GM19025 (cell line): ENCODE data around the gene SIPA1L3.
"Not testable (repeated sequence)": the region's sequence is repeated elsewhere in the genome, so short reads cannot be mapped to it uniquely, and the experiment has no call there.

Experiments
- ATAC-seq: cut with Tn5 transposase; IDR thresholded peaks from one replicate; pipeline ENCODE4 v1.9.1; 2021; ENCODE audit warnings: mild to moderate bottlenecking, low read depth, moderate library complexity; ENCODE audit not compliant: unreplicated experiment

The SIPA1L3 gene

GRCh38 chr19:37906869-37907734 is at the start of gene SIPA1L3:
TSS of gene SIPA1L3 (plus strand) at chr19:37907208. CDS start at chr19:38081566, 174,358 bp downstream.
- ATAC-seq: peak; percentile 80

DNA sequence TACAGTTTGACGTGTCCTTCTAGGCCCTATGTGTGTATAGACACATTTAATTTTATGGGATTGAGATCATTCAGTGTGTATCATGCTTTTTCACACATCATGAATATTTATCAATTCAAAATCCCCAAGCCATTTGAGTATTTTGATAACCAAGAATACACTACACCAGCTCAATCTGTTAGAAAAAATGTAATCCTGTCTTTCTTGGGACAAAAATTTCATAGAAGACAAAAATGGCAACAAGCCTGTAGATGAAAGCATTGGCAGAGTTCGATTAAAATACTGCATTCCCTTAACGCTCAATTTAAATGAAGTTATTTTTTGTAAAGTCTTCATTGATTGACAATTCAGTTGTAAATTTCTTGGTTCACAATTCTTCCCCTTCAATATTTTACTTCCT is 42.5 kb upstream of the SIPA1L3 start:
- no peak for ATAC-seq

- not testable (repeated sequence) for ATAC-seq
These were observed 41.1 kb upstream of the SIPA1L3 start for GRCh38 chr19:37865930-37866329.

DNA sequence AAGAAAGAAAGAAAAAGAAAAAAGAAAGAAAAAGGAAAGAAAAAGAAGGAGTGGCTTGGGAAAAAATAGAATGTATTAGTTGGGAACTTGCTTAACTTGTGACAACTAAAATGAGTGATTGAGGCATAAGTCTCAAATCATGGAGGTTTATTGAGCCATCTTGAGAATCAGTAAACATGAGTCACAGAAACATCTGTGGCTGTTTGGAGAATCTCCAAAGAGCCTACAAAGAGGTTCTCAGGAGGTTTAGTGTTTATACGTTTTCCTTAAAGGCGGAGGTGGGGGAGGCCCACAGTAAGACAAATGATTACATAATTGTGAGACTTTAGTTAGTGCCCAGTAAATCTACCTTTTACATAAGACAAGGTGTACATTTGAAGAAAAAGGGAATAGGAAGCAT is 39.2 kb upstream of the SIPA1L3 start:
- no peak for ATAC-seq

GRCh38 chr19:37869766-37870340 is 37.2 kb upstream of the SIPA1L3 start:
- ATAC-seq: no peak

DNA sequence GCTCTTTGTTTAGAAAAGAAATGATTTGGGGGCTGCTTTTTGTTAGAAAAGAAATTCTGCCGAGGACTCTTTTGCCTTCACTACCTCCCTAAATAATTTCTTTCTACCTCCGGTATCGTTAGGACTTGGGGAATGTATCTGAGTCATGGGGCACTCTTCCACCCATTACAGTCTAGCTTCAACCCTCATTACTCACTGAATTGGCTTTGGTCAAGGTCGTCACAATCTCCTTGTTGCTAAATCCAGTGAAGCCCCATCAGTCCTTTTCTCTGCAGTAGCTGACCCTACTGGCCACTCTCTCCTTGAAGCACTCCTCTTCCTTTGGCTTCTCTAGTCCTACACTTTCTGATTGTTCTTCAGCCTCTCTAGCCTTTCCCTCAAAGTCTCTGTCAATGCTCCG is 34.6 kb upstream of the SIPA1L3 start:
- ATAC-seq: no peak

DNA sequence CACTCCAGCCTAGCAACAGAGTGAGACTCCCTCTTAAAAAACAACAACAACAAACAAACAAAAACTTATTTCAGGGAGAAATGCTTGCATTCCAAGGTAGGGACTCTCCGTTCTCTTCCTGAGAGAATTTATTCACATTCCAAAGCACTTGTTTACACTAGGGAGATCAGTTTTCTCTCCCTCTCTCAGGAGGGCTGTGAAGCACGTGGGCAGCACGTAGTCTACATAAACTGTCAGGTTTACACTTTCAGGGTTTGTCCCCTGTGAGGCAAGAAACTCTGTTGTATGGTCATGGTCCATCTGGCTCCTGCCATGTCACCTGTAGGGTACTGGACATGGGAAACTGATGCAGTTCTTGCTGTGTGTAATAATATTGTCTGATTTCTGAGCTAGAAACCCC is 32.2 kb upstream of the SIPA1L3 start:
- no peak for ATAC-seq

- no peak for ATAC-seq
These were observed 31.0 kb upstream of the SIPA1L3 start for GRCh38 chr19:37876032-37876431.

GRCh38 chr19:37877147-37877546 is 29.9 kb upstream of the SIPA1L3 start:
- ATAC-seq: no peak

GRCh38 chr19:37885392-37885791 is 21.6 kb upstream of the SIPA1L3 start:
- ATAC-seq: no peak

- ATAC-seq: no peak
These were observed 20.4 kb upstream of the SIPA1L3 start for GRCh38 chr19:37886571-37886970.

DNA sequence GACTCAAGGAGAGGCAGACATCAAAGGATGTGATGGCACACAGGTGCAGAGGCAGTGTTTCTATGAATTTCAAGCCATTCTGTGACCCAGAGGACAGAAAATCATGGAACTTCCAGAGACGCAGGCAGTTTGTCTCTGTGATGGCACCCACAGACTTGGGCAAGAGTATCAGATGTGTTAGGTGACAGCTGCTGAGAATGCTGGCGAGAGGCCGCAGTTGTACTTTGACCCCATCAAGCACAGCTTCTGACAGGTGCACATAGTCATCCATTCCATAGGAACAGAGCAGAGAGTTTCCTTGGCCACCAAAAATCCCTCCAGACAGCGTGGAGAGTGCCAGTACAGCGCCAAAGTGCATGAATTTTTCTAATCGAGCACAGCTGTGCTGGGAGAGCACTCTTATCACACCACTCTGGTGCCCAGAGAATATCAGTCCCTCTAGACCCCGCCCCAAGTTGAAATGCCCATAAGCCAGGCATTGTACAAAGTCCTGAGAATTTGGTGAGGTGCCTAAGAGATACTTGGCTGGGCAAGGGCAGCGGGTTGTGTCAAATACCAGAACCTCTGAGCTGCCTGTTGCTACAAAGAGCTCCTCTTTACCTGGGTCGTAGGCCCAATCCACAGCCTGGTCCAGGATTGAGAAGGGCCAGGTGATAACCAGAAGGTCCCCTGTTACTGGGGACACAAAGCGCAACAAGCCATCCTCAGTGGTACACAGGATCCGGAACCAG is 13.0 kb upstream of the SIPA1L3 start:
- ATAC-seq: no peak

DNA sequence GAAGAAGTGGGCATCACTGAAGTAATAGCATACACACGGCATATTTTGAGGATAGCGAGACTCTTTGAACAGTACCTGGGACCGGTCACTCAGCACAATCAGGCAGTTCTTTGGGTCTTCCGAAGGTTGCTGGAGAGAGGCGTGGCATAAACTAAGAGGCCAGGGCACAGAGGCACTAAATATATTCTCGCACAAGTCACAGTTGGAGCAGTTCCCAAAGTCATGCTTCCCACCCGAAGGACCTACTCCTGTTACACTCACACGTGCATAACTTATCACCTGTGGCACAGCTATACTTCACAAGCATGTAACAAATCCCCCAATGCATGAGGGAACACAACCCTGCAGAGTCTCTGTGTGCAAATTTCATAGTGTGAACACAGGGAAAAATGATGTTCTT is 10.8 kb upstream of the SIPA1L3 start:
- ATAC-seq: no peak

- no peak for ATAC-seq
These were observed 7.6 kb upstream of the SIPA1L3 start for GRCh38 chr19:37899453-37899852.

DNA sequence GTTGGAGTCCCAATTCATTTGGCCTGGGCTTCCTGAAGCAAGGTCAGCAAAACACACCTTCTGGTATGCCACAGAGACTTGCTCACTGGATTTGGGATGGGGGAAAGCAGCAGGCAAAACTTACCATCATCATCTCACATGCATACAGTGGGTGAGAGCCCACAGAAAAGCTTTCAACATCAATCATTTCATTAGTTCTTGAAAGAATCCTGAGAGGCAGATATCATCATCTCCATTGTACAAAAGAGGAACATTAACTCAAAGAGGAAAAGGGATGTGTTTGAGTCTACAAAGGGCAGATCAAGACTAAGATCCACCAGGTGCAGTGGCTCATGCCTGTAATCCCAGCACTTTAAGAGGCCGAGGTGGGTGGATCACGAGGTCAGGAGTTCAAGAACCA is 7.0 kb upstream of the SIPA1L3 start:
- ATAC-seq: no peak

GRCh38 chr19:37902668-37903067 is 4.3 kb upstream of the SIPA1L3 start:
- no peak for ATAC-seq

GRCh38 chr19:37903096-37903495 is 3.9 kb upstream of the SIPA1L3 start:
- ATAC-seq: no peak

DNA sequence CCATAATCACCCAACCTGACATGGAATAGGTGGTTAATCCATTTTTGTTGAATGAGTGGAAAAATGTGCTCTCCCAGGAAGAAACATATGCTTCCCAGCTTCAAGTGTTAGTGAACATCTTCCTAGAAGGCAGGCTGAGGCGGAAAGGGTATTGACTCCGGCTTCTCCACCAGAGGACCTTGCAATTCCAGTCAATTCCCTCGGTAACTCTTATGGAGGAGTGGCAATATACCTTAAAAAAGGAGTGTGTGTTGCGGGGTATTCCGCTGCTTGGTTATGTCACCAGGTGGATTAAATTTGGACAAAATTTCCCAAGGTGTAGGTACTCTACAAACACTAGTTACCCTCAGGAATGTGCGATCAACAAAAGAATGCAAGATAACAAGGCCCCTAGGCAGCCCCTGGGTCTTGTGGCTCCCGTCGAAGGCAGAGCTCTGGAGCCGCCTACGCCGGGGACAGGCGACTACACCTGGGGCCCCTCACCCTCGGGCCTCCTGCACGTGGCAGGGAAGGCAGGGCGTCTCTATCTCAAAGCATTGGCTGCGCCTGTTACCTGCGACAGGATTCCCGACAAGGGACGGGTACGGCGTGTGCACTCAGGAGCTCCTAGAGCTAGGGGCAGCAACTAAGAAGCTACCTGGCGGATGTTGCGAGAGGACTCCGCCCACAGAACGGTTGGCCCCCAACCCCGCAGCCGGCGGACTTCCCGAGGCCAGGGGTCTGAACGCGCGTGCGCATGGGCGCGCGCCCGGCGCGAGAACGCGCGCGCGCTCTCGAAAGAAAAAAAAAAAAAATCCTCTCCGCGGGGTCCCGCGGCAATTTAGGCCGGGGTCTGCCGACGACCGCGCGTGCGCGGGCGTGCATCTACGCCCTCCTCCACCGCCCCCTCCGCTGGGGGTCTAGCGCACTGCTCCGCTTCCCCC is 801 bp upstream of the SIPA1L3 start, which contains the start of gene WDR87:
TSS of gene WDR87 (minus strand) at position 649 of the 923 bp plus-strand sequence. CDS start 8,355 bp downstream, outside the sequence.
- ATAC-seq: no peak

GRCh38 chr19:37907735-37908455 is 887 bp downstream of the SIPA1L3 start:
- ATAC-seq: no peak
